HG02759 (cell line): Measurements from ENCODE around the gene SINHCAF.
"Not testable (repeated sequence)": the region's sequence is repeated elsewhere in the genome, so short reads cannot be mapped to it uniquely, and the experiment has no call there.

Experiments
- ATAC-seq: cut with Tn5 transposase; IDR thresholded peaks from one replicate; pipeline ENCODE4 v1.9.1; 2021; ENCODE audit warnings: mild to moderate bottlenecking, moderate library complexity; ENCODE audit not compliant: unreplicated experiment

SINHCAF gene

DNA sequence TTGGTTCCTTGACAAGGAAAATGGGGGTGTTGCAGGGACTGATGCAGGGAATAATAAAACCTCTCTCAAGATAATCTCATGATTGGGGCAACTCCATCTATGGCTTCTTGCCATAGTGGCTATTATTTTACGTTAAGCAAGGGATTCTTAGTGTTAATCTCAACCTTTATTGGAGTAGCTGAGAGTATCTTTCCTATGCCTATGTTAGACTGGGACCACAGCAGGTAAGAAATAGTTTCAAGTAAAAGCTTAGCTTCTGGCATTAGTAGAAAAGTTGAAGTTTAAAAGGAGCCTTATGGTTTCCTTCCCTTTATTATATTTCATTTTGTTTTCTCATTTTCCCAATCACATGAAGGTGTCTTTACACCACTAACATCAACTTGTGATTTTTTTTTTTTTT, 16.7 kb downstream of the SINHCAF start:
- ATAC-seq, result no peak

- ATAC-seq, result no peak
These were observed 17.8 kb downstream of the SINHCAF start for GRCh38 chr12:31308116-31308515.

- ATAC-seq, result no peak
These were observed 19.1 kb downstream of the SINHCAF start for GRCh38 chr12:31306866-31307265.

DNA sequence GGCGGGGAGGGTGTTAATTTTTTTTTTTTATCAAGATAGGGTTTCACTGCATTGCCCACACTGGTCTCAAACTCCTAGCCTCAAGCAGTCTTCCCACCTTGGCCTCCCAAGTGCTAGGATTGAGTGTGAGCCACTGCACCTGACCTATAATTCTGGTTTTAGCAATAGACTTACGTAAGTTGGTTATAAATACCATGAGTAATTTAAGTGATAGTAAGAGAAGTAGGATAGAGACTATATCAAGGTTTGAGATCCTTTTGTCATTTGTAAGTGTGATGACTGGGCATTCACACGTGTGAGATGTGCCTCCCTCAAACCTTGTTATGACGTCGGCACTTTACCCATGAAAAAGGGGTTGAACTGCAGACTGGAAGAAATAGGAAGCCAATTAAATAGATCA, 22.5 kb downstream of the SINHCAF start:
- no peak for ATAC-seq

DNA sequence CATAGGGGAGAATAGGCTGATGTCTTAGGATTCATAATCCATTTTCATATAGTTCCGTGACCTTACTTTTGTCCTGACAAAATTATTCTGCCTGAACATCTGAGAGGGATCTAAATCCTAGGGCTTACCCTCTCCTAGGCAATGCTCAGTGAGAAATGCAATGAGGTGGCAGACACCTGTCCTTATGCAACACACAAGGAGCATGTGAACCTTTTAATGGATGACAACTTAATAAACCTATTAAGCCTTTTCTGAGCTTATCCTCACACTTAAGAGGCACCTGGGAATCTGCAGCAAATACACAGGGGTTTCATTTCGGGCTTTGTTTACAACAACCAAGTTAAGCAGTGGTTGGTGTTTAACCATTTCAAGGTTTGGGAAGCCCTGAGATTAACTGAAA, 24.6 kb downstream of the SINHCAF start:
- ATAC-seq, result no peak

DNA sequence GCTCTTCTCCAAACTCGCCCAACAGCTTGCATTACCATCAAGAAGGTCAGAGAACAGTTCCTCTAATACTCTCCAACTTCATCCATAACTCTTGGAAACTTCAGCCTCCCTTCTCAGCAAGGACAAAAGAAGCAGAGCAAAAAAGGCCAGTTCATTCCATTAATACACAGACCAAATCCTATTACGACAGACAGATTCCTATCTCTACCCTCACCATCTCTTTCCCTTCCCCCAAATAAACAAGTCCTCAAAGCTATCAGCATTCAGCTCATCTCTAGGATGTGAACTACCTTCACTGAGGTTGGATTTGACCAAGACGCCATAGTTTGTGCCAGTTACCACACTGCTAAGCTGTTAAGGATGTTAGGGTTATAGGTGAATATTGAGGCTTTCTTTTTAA, 25.2 kb downstream of the SINHCAF start:
- ATAC-seq, result no peak

- ATAC-seq, result no peak
These were observed 25.6 kb downstream of the SINHCAF start for GRCh38 chr12:31300341-31300740.

GRCh38 chr12:31298922-31299321, 27.0 kb downstream of the SINHCAF start:
- peak; percentile 10 for ATAC-seq

DNA sequence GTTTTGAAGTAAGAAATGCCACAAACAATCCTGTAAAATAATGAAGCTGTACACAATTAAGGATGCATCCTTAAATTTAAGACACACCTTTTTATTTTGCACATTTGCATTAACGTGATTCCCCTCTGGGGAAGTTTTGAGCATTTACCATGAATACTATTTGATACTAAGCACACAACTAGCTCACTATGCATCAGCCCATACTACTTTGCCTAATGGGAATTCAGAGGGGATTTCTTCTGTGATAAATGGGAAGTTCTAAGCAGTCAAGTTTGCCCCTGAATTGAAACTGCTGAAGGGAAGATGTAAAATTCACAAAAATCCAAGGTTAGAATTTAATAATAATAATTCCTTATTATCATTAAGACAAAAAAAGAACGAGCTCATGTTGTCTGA, 27.4 kb downstream of the SINHCAF start:
- ATAC-seq, result peak; percentile 32

DNA sequence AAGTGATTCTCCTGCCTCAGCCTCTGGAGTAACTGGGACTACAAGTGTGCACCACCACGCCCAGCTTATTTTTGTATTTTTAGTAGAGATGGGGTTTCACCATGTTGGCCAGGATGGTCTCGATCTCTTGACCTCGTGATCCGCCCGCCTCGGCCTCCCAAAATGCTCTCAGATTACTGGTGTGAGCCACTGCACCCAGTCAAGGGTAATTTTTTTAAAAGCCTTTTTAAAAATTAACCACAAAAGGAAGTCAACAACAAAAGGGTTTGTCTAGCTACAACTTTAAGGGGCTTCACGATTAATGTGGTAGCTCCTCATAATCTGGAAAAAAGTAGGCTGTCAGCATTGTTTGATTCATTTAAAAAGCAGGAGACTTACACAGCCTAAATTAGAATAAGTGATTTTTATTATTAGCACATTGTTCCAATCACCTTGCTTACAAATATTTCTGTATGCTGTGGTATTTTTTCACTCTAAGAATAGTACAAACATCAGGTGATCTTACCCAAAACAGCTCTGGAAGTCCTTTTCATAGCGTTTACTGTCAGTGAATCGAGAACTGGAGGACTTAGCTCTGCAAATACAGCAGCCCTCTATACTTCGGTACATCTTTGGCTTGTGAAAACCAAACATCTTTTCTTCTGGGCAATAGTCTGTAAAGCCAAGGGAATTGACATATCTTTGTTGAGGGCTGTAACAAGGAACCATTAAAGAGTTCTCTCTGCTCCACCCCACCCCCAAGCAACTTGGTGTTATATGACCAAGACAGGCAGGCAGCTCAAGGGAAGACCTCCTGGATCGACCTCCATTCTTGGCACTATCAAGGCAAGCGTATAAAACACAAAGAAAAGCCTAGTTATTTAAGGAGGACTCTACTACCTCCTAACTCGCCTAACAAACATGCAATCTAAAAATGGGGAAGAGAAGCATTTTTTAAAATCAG, 28.1 kb downstream of the SINHCAF start:
- ATAC-seq, result peak; percentile 54

DNA sequence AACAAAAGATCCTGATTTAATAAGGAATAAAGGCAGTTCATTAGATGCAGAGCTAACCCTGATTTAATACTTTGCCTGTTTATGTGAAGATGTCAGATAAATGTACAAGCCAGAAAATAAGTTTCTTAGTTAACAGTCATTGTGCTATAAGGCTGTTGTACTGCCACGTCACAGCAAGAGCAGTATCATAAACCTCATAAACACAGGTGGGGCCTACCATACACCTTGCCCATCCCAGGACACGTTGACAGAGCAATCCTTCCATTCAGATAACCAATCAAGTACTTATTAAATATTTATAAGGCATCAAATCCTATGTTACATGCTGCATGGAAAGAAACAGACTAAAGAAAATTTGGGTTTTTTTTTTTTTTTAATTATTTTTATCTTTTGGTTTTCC, 36.5 kb downstream of the SINHCAF start:
- no peak for ATAC-seq

DNA sequence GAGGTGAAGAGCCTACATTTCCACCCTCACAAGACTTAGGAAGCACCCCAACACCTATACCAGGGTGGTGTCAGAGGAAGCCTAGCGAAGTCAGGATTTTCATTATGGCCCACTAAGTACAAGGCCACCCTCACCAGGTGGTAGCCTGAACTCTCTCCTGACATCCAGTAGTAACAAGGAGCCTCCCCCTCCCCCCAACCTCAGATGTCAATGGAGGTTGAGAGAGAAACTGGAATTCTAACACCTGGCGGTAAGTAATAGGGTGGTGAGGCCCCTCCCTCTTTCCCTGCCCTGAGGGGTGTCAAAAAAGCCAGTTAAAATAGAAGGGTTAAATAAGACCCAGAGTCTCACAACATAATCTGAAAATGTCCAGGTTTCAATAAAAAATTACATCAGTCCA, 37.6 kb downstream of the SINHCAF start:
- ATAC-seq, result no peak

DNA sequence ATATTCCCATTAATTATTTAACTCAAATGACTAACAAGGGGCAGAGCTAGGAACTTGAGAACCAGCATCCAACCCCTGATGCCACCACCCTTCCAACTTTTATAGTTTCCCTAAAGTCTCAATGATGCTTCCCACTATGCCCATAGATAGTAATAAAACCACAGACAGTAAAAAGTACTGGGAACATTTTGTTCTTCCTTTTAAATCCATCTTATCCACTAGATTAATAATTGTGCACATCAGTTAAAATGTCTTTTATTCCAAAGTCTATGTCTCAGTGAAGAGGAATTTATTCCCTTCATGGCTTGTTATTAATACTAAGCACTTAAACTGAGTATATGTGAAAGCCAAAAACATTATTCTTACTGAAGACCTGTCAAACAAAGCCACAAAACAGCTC, 45.8 kb downstream of the SINHCAF start:
- no peak for ATAC-seq

- no peak for ATAC-seq
These were observed 46.5 kb downstream of the SINHCAF start for GRCh38 chr12:31279390-31279924.

DNA sequence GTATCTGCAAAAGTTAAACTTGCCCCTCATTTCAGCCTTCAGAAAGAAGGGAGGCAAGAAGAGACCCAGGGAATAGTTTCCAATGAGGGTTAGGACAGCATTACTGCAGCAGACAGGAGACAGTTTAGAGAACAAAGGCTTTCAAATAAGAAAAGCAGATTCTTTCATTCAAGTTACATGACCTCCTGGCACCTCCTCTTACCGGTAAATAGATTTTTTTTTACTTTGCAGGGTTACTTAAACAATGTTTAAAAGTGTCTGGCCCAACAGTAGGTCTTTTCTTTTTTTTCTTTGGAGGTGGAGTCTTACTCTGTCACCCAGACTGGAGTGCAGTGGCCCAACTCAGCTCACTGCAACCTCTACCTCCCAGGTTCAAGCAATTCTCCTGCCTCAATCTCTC, 47.1 kb downstream of the SINHCAF start:
- ATAC-seq, result no peak

DNA sequence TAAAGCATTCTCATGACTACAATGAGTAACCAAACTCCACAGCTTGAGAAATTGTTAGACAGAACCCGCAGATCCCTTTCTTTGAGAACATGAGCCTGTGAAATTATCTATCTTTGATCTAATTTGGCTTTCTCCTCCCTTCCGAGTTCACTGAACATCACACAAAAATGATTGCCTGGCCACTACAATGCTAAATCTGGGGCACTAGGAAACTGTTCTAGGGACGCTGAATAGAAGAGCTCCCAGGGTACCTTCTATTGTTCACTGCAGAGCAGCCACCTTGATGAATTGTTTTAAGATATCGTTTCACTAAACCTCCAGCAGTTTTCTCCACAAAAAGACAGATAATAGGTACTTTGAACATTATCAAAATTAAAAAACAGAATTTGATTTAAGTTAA, 47.5 kb downstream of the SINHCAF start:
- ATAC-seq, result no peak

- ATAC-seq, result no peak
These were observed 48.9 kb downstream of the SINHCAF start for GRCh38 chr12:31277081-31277480.

GRCh38 chr12:31275491-31275890, 50.5 kb downstream of the SINHCAF start:
- ATAC-seq, result no peak

DNA sequence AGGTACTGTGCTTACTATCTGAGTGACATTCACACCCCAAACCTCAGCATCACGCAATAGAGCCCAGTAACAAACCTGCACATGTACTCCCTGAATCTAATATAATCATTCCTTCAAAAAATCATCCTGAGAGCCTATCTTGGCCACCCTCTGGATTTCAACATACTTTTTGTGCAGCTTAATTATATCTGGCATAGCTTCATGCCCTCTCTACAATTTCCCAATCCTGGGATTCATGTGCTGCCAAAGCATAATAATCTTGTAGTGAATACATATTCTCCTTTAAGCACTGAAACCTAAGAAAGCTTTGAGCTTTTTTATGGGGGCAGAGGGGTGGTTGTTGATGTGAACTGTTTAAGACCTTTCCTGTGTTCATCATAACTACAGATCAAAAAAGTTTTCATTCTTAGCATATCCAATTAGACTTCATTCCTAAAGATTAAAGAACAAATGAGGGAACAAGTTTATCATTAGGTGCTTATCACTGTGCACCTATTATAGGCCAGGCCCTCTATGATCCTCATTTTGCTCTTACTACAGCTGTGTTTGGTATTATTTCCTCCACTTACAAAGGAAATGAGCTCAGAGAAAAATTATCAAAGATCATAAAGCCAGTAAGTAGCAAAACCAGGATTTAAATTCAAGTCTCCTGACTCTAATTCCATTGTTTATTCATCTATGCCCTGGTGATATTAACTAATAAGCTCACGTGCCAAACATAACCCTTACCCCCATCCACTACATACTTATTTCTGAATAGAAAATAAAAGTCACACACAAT, 51.2 kb downstream of the SINHCAF start:
- no peak for ATAC-seq

DNA sequence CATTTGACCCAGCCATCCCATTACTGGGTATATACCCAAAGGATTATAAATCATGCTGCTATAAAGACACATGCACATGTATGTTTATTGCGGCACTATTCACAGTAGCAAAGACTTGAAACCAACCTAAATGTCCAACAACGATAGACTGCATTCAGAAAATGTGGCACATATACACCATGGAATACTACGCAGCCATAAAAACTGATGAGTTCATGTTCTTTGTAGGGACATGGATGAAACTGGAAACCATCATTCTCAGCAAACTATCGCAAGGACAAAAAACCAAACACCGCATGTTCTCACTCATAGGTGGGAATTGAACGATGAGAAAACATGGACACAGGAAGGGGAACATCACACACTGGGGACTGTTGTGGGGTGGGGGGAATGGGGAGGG, 52.2 kb downstream of the SINHCAF start:
- ATAC-seq, result not testable (repeated sequence)

DNA sequence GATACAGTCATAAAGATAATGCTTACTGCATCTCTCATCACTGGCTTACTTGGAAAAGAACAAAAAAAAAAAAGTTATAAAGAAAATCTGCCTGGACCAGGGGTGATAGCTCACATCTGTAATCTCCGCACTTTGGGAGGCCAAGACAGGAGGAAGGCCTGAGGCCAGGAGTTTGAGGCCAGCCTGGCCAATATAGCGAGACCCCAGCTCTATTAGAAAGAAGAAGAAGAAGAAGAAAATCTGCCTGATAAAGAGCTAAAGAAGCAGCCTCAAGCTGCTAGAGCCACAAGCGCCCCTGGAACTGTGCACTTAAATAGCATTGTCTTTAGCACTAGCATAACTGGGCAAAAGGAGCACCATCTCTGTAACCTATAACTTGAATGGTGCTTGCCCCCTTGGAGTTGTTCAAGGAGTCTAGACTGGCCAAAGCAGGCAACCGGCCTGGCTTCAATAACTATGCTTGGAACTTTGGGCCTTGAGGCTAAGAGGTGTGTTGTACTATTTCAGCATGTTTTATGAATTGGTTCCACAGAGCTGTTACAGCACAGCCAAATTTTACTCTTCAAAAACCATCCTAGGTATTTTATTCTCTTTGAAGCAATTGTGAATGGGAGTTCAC, 53.2 kb downstream of the SINHCAF start:
- no peak for ATAC-seq
